Esophagus squamous epithelium (tissue), 4 donors: ENCODE results near the gene ROR2.

Source experiments
- CTCF ChIP-seq, 6 experiments: fragments of 450-650 bp in 4 of 6; fragments of 200-600 bp in 2 of 6; sonication (generic) in 2 of 6; IDR thresholded peaks; one replicate each; pipeline ENCODE4 v1.5.1; 2016 to 2019; ENCODE audit warnings: antibody characterized with exemption in 6 of 6, mild to moderate bottlenecking in 4 of 6, moderate library complexity in 4 of 6
- POLR2A ChIP-seq, 4 donors: fragments of 450-650 bp; IDR thresholded peaks; one replicate each; pipeline ENCODE4 v1.6.1; 2017; ENCODE audit warnings: antibody characterized with exemption in 4 of 4, mild to moderate bottlenecking in 4 of 4, moderate library complexity in 3 of 4

DNA sequence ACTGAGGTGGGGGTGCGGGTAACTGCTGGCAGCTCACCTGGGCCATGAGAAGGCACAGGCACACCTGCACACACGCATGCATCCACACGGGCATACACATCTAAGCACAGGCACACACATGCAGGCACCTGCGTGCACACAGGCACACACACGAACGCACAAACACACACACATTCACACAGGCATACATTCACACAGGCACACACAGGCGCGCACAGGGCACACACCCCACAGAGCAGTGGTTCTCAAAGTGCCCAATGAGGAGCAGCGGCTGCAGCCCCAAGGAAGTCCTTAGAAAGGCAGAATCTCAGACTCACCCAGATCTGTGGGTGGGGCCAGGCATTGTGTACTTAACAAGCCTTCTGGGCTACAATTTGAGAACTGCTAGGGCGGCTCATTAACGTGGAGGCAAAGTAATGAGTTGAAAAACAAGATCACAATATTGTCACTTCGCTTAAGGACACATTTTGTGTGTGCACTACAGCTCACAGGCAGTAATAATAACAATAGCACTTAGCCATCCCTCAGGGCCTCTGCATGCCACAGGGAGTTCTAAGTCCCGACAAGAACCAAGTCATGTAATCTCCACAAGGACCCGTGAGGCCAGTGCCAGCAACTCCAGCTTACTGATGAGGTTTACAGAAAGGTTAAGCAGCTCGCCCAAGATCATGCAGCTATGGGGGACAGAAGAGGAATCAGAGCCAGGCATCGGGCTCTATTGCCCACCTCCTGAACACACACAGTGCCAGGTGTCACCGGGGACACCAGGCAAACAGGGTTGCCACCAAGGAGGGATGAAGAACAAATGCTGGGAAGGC, 91.6 kb downstream of the ROR2 start:
- TF ChIP-seq CTCF (IDR thresholded peaks at IDR 0.05) (no peak), POLR2A (IDR thresholded peaks at IDR 0.05) (no peak)
